Fibroblast of lung (primary cell): ENCODE measurements around the gene ADCY9. TPM values are rescaled to one million over a fixed set of nuclear protein-coding genes. Genes with fewer than 3 reads are reported as not detected.
"Not testable (repeated sequence)": the region's sequence is repeated elsewhere in the genome, so short reads cannot be mapped to it uniquely, and the experiment has no call there.

ENCODE experiments used
- DNase-seq, 2 donors: peaks; one replicate each; pipeline versions ENCODE4 v3.0.0 to v3.0.0-alpha.2; 2010; ENCODE audit warnings: low read depth in 2 of 2
- H2AFZ ChIP-seq: 2 replicates; pipeline ENCODE4 v1.5.1; 2012; ENCODE audit warnings: low read length, control low read depth, inconsistent platforms
- H3K27ac ChIP-seq: 2 replicates; pipeline ENCODE4 v1.5.1; 2011; ENCODE audit warnings: low read length, control low read depth; ENCODE audit not compliant: insufficient read depth
- H3K27me3 ChIP-seq: 2 replicates; pipeline ENCODE4 v1.5.1; 2011; ENCODE audit warnings: mild to moderate bottlenecking, low read length; ENCODE audit not compliant: control insufficient read depth, insufficient read depth
- H3K36me3 ChIP-seq: 2 replicates; pipeline ENCODE4 v1.5.1; 2011; ENCODE audit warnings: low read length; ENCODE audit not compliant: control insufficient read depth, insufficient read depth
- H3K4me1 ChIP-seq: 2 replicates; pipeline ENCODE4 v1.5.1; 2011; ENCODE audit warnings: low read length; ENCODE audit not compliant: control insufficient read depth, insufficient read depth; ENCODE audit errors: extremely low read depth
- H3K4me2 ChIP-seq: 2 replicates; pipeline ENCODE4 v1.5.1; 2011; ENCODE audit warnings: low read length, control low read depth; ENCODE audit not compliant: insufficient read depth; ENCODE audit errors: extremely low read depth
- H3K4me3 ChIP-seq, 4 experiments: fragments of 200-600 bp in 1 of 4; sonication (generic) in 1 of 4; replicated peaks in 1 of 4; 2 replicates each; pipeline ENCODE4 v1.5.1; 2011 to 2016; ENCODE audit warnings: low read length in 4 of 4, low read depth in 3 of 4, mild to moderate bottlenecking in 3 of 4, control low read depth in 2 of 4, inconsistent platforms in 1 of 4, mixed read lengths in 1 of 4; ENCODE audit not compliant: insufficient read depth in 1 of 4; ENCODE audit errors: control extremely low read depth in 1 of 4
- H3K79me2 ChIP-seq: 2 replicates; pipeline ENCODE4 v1.5.1; 2012; ENCODE audit warnings: mild to moderate bottlenecking, low read length, inconsistent platforms; ENCODE audit not compliant: control insufficient read depth, insufficient read depth
- H3K9ac ChIP-seq: 2 replicates; pipeline ENCODE4 v1.5.1; 2011; ENCODE audit warnings: mild to moderate bottlenecking, low read length, control low read depth; ENCODE audit not compliant: insufficient read depth
- H3K9me3 ChIP-seq: 2 replicates; pipeline ENCODE4 v1.5.1; 2012; ENCODE audit warnings: low read depth, low read length; ENCODE audit not compliant: control insufficient read depth, insufficient read depth
- H4K20me1 ChIP-seq: 2 replicates; pipeline ENCODE4 v1.5.1; 2011; ENCODE audit warnings: low read length; ENCODE audit not compliant: control insufficient read depth, insufficient read depth; ENCODE audit errors: extremely low read depth
- EZH2 ChIP-seq: IDR thresholded peaks from 2 replicates; pipeline ENCODE4 v1.5.1; 2012; ENCODE audit warnings: low read length, control low read depth, mild to moderate bottlenecking; ENCODE audit errors: missing control alignments
- polyA plus RNA-seq, 2 donors: library from polyadenylated mRNA; depleted of rRNA in 1 of 2; stranded (reverse) in 1 of 2; unstranded in 1 of 2; fragments of >200 nt; gene quantifications; 2 replicates each; pipeline ENCODE4 v1.2.1, GENCODE V29; 2011 to 2012; ENCODE audit warnings: missing spikeins in 1 of 2
- total RNA-seq: library from RNA; depleted of rRNA; stranded (reverse); fragments of >200 nt; gene quantifications from 2 replicates; pipeline ENCODE4 v1.2.1, GENCODE V29; 2014
- TF ChIP-seq, protein P1 (sequence below), 2 donors: IDR thresholded peaks in 1 of 2; conservative IDR thresholded peaks in 1 of 2; 1 replicate in 1 of 2; 2 replicates in 1 of 2; pipeline ENCODE4 v1.5.1; 2011 to 2012; ENCODE audit warnings: low read length in 2 of 2, control low read depth in 1 of 2, inconsistent platforms in 1 of 2, low read depth in 1 of 2, mild to moderate bottlenecking in 1 of 2

The ADCY9 gene
- total and polyA plus RNA-seq, 2 donors (not counting 1 experiment from before 2014, with no cell fraction given), result 22.1 to 37.0 TPM

DNA sequence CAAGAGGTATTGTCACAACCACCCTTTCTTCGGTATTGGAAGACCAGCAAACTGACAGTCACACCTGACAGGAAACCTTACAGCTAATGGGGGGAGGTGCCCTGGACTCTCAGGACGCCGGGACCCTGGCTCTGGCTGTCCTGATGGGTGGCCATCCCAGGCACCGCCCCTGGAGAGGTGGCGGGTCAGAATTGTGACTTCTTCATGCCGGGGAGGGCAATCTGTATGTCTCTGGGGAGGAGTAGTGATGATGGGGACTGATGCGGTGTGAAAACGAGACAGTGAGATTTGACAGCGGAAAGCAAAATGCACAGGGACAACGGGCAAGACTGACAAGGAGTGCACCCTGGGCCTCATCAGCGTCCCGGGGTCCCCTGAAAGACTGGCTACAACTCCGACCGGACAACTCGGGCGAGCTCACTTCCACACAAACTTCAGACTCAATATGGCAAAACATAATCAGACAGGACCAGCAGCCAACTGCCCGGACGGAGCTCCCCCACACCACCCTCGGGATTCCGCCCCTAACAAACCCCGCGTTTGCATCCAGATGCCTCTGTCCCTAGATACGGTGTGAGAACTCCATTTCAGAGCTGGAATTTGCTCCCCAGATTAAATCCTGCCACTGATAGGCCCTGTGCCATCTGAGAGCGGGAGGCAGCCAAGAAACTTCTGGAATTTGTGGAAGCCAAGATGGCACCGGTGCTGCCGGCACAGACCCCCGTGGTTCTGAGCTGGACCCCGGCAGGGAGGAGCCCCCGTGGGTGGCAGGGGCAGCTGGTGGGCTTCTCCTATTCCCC is 152.2 kb downstream of the ADCY9 start:
- Histone ChIP-seq H3K4me2 (no peak overlapping the region), H3K4me1 (peaks cover 5% of the 10 kb centered on the region), H4K20me1 (no peaks in the 10 kb centered on the region), H3K9ac (no peak overlapping the region), H3K79me2 (no peaks in the 10 kb centered on the region), H3K36me3 (peaks cover 11% of the 10 kb centered on the region), H2AFZ (no peak overlapping the region), H3K27ac (no peak overlapping the region), H3K27me3 (no peaks in the 10 kb centered on the region), H3K4me3 (no peak overlapping the region), H3K9me3 (no peaks in the 10 kb centered on the region)
- TF ChIP-seq EZH2, result no peak
- TF ChIP-seq, protein P1, sequence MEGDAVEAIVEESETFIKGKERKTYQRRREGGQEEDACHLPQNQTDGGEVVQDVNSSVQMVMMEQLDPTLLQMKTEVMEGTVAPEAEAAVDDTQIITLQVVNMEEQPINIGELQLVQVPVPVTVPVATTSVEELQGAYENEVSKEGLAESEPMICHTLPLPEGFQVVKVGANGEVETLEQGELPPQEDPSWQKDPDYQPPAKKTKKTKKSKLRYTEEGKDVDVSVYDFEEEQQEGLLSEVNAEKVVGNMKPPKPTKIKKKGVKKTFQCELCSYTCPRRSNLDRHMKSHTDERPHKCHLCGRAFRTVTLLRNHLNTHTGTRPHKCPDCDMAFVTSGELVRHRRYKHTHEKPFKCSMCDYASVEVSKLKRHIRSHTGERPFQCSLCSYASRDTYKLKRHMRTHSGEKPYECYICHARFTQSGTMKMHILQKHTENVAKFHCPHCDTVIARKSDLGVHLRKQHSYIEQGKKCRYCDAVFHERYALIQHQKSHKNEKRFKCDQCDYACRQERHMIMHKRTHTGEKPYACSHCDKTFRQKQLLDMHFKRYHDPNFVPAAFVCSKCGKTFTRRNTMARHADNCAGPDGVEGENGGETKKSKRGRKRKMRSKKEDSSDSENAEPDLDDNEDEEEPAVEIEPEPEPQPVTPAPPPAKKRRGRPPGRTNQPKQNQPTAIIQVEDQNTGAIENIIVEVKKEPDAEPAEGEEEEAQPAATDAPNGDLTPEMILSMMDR (conservative IDR thresholded peaks at IDR 0.05 in 1 of 2, IDR thresholded peaks at IDR 0.05 in 1 of 2; ENCODE audit: low read depth in 1 of 2, low read length in 2 of 2), result no peak
- no peak for DNase-seq

DNA sequence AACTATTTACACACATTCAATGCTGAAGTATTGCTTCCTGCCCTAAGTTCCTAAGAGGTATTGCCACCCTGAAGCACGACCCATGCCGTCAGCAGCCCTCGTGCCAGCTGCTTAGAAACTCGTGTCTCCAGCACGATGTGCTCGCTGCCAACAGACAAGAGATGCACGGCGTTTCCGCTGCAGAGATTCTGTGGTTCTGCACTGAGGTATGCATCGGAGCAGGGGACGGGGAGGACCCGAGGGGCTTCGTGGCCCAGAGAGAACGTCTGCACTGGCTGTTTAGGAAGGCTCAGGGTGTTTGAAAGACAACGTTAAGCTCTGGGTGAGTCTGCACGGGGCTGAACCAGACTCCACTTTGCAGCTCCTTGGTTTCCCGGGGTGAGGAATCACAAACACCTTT is 153.0 kb downstream of the ADCY9 start:
- Histone ChIP-seq H3K9me3 (no peaks in the 10 kb centered on the region), H3K4me3 (no peak overlapping the region), H3K36me3 (peaks cover 11% of the 10 kb centered on the region), H2AFZ (no peak overlapping the region), H3K27ac (peak overlapping the region; percentile 31), H4K20me1 (no peaks in the 10 kb centered on the region), H3K4me1 (peaks cover 5% of the 10 kb centered on the region), H3K9ac (no peak overlapping the region), H3K79me2 (no peaks in the 10 kb centered on the region), H3K27me3 (no peaks in the 10 kb centered on the region), H3K4me2 (no peak overlapping the region)
- no peak for DNase-seq
- TF ChIP-seq, protein P1 (conservative IDR thresholded peaks at IDR 0.05 in 1 of 2, IDR thresholded peaks at IDR 0.05 in 1 of 2; ENCODE audit: low read depth in 1 of 2, low read length in 2 of 2), result no peak
- TF ChIP-seq EZH2, result no peak

DNA sequence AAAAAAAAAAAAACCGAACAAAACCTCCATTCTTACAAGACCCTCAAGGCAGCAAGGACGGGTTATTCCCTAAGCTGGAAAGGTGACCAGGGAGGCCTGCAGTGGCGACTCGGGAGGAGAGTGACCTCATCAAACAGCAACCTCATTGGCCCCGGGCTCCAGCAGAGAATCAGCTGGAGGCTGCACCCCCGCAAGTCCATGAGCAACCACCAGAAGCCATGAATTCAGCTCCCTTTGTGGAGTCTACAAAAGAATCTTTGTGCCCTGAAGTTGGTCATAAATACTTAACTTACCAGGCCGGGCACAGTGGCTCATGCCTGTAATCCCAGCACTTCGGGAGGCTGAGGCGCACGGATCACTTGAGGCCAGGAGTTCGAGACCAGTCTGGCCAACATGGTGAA is 154.8 kb downstream of the ADCY9 start:
- H3K79me2 ChIP-seq, result no peaks in the 10 kb centered on the region
- DNase-seq, result peak in 1 of 2 donors; percentile 62
- no peak overlapping the region for H3K9ac ChIP-seq
- H3K4me2 ChIP-seq, result peak overlapping the region; percentile 76
- TF ChIP-seq, protein P1 (conservative IDR thresholded peaks at IDR 0.05 in 1 of 2, IDR thresholded peaks at IDR 0.05 in 1 of 2; ENCODE audit: low read depth in 1 of 2, low read length in 2 of 2), result no peak
- TF ChIP-seq EZH2, result no peak
- H3K9me3 ChIP-seq, result no peaks in the 10 kb centered on the region
- peak overlapping the region; percentile 84 for H3K27ac ChIP-seq
- H3K4me3 ChIP-seq, result peak overlapping the region in 1 of 4 experiments; percentile 56
- H2AFZ ChIP-seq, result no peak overlapping the region
- no peaks in the 10 kb centered on the region for H3K27me3 ChIP-seq
- peaks cover 9% of the 10 kb centered on the region for H3K36me3 ChIP-seq
- H3K4me1 ChIP-seq, result peaks cover 5% of the 10 kb centered on the region
- H4K20me1 ChIP-seq, result no peaks in the 10 kb centered on the region

- peak overlapping the region; percentile 84 for H3K27ac ChIP-seq
- H3K9ac ChIP-seq, result peak overlapping the region; percentile 58
- H3K27me3 ChIP-seq, H3K4me1 ChIP-seq, DNase-seq, H3K9me3 ChIP-seq, H4K20me1 ChIP-seq, H3K79me2 ChIP-seq, H3K36me3 ChIP-seq: not testable (repeated sequence)
- H3K4me3 ChIP-seq, result peak overlapping the region; percentile 29 to 64 (median 54)
- peak overlapping the region; percentile 76 for H3K4me2 ChIP-seq
- H2AFZ ChIP-seq, result peak overlapping the region; percentile 24
Observed at GRCh38 chr16:3959926-3960590, 156.2 kb downstream of the ADCY9 start.
